NCI-H345 (cell line): ENCODE data around the gene C2orf78.
A peak's percentile ranks its signal among the peaks of the same experiment; 100 is the strongest.
"Not testable (repeated sequence)": the region's sequence is repeated elsewhere in the genome, so short reads cannot be mapped to it uniquely, and the experiment has no call there.

ENCODE experiments used
- DNase-seq: peaks from one replicate; lab custom pipeline; 2025; lab: John Stamatoyannopoulos, UW

Gene C2orf78

GRCh38 chr2:73780237-73780582 is 3.8 kb upstream of the C2orf78 start:
- no peak for DNase-seq

- DNase-seq: not testable (repeated sequence)
Measured at GRCh38 chr2:73783402-73783801, 581 bp upstream of the C2orf78 start.

GRCh38 chr2:73811878-73812277 is 27.9 kb downstream of the C2orf78 start:
- no peak for DNase-seq

- no peak for DNase-seq
Measured at GRCh38 chr2:73812635-73813034, 28.7 kb downstream of the C2orf78 start.

GRCh38 chr2:73818296-73818695 is 34.3 kb downstream of the C2orf78 start:
- no peak for DNase-seq

- DNase-seq: no peak
Measured at GRCh38 chr2:73821227-73821626, 37.2 kb downstream of the C2orf78 start.

- no peak for DNase-seq
Measured at GRCh38 chr2:73821669-73822068, 37.7 kb downstream of the C2orf78 start.

- DNase-seq: no peak
Measured at GRCh38 chr2:73822276-73822675, 38.3 kb downstream of the C2orf78 start.

GRCh38 chr2:73822991-73823390 is 39.0 kb downstream of the C2orf78 start:
- DNase-seq: no peak

- no peak for DNase-seq
Measured at GRCh38 chr2:73823416-73823815, 39.4 kb downstream of the C2orf78 start.

- peak; percentile 58 for DNase-seq
Measured at GRCh38 chr2:73823916-73824523, 40.0 kb downstream of the C2orf78 start.

- no peak for DNase-seq
Measured at GRCh38 chr2:73825408-73825807, 41.4 kb downstream of the C2orf78 start.

- DNase-seq: peak; percentile 3
Measured at GRCh38 chr2:73827018-73827417, 43.0 kb downstream of the C2orf78 start.

GRCh38 chr2:73827660-73828388 is 43.8 kb downstream of the C2orf78 start:
- DNase-seq: no peak

GRCh38 chr2:73828389-73828817 is 44.4 kb downstream of the C2orf78 start:
- no peak for DNase-seq

GRCh38 chr2:73828818-73829570 is 45.0 kb downstream of the C2orf78 start, which contains the start of gene STAMBP:
TSS of gene STAMBP (plus strand) at chr2:73828961. CDS start at chr2:73830857, 1,896 bp downstream.
- DNase-seq: peak; percentile 98

- DNase-seq: no peak
Measured at GRCh38 chr2:73830871-73831401, 47.0 kb downstream of the C2orf78 start.

GRCh38 chr2:73832930-73833329 is 48.9 kb downstream of the C2orf78 start:
- no peak for DNase-seq

- DNase-seq: peak; percentile 3
Measured at GRCh38 chr2:73836141-73836943, 52.4 kb downstream of the C2orf78 start.

- DNase-seq: no peak
Measured at GRCh38 chr2:73837847-73838585, 54.0 kb downstream of the C2orf78 start.

- DNase-seq: no peak
Measured at GRCh38 chr2:73838889-73839534, 55.0 kb downstream of the C2orf78 start.
